Measurements from ENCODE around the gene STAM.
"Not testable (repeated sequence)": the region's sequence is repeated elsewhere in the genome, so short reads cannot be mapped to it uniquely, and the experiment has no call there.

The STAM gene

GRCh38 chr10:17682236-17682946, 38.4 kb downstream of the STAM start:
- DNase-seq = no peak

GRCh38 chr10:17683541-17683940, 39.6 kb downstream of the STAM start:
- no peak for DNase-seq

GRCh38 chr10:17684537-17684936, 40.6 kb downstream of the STAM start:
- peak; percentile 45 for DNase-seq

- DNase-seq = peak; percentile 58
Observed at GRCh38 chr10:17685233-17685840, 41.4 kb downstream of the STAM start.

- DNase-seq = no peak
Observed at GRCh38 chr10:17687117-17687831, 43.3 kb downstream of the STAM start.

- no peak for DNase-seq
Observed at GRCh38 chr10:17689137-17689536, 45.2 kb downstream of the STAM start.

GRCh38 chr10:17693009-17693408, 49.1 kb downstream of the STAM start:
- DNase-seq = no peak

- DNase-seq = no peak
Observed at GRCh38 chr10:17698696-17699095, 54.7 kb downstream of the STAM start.

GRCh38 chr10:17701301-17701700, 57.4 kb downstream of the STAM start:
- no peak for DNase-seq

GRCh38 chr10:17703706-17704105, 59.8 kb downstream of the STAM start:
- DNase-seq = no peak

GRCh38 chr10:17708821-17709220, 64.9 kb downstream of the STAM start:
- no peak for DNase-seq

GRCh38 chr10:17709492-17709891, 65.5 kb downstream of the STAM start:
- DNase-seq = no peak

GRCh38 chr10:17710181-17710580, 66.2 kb downstream of the STAM start:
- DNase-seq = no peak

- DNase-seq = no peak
Observed at GRCh38 chr10:17712053-17712452, 68.1 kb downstream of the STAM start.

- DNase-seq = no peak
Observed at GRCh38 chr10:17712717-17713471, 68.9 kb downstream of the STAM start.

- DNase-seq = no peak
Observed at GRCh38 chr10:17713758-17714157, 69.8 kb downstream of the STAM start.

- no peak for DNase-seq
Observed at GRCh38 chr10:17716161-17716560, 72.2 kb downstream of the STAM start.

GRCh38 chr10:17722317-17723014, 78.5 kb downstream of the STAM start:
- DNase-seq = not testable (repeated sequence)

GRCh38 chr10:17725703-17726102, 81.8 kb downstream of the STAM start:
- no peak for DNase-seq

- DNase-seq = no peak
Observed at GRCh38 chr10:17729630-17730029, 85.7 kb downstream of the STAM start.

- no peak for DNase-seq
Observed at GRCh38 chr10:17730667-17731066, 86.7 kb downstream of the STAM start.

GRCh38 chr10:17731331-17732020, 87.5 kb downstream of the STAM start:
- no peak for DNase-seq

Data from CD4-positive, alpha-beta T cell treated with Interleukin-21 for 1 hour (primary cell).